ENCODE results near the gene RPS15. TPM values are rescaled to one million over a fixed set of nuclear protein-coding genes. Genes with fewer than 3 reads are reported as not detected.

RPS15 gene
- total and polyA plus RNA-seq, 9 of the 15 experiments (the other 6 are each of a cell fraction or from before 2014, with no cell fraction given): 605 to 2,791 (median 957) TPM

DNA sequence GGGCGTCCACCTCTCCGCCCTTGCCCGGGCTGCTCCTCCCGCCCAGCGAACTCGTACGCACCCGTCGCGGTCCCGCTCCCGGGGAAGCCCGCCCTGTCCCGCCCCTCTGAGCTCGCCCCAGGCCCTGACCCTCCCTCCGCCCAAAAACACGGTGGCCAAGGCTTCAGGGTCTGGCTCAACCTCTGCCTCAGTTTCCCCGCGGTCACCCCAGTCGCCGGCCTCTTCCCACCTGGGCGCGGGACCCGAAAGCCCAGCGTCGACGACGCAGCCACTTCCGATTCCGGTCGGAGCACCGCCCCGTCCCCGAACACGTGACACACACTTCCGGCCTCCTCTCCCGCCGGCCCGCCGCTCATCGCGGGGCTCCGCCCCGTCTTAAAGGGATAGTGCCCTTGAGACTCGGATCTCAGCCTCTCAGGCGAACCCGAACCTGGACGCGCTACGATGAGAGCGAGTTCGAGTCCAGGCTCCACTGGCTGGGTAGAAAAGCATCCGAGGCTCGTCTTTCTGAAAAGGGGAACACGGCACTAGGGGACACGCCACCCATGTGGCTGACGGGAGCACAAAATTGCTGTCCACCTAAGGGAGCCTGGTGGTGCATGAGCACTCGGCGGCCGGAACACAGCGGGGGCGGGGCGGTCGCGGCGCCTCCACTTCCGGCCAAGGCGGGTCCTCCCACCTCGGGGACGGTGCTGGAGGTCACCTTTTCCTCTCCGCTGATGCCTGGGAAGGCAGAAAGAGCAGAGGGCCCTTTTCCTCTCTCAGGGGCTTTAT is 40.9 kb downstream of the RPS15 start, which contains the start of gene C19orf25 (continued):
- TF ChIP-seq, protein P1, sequence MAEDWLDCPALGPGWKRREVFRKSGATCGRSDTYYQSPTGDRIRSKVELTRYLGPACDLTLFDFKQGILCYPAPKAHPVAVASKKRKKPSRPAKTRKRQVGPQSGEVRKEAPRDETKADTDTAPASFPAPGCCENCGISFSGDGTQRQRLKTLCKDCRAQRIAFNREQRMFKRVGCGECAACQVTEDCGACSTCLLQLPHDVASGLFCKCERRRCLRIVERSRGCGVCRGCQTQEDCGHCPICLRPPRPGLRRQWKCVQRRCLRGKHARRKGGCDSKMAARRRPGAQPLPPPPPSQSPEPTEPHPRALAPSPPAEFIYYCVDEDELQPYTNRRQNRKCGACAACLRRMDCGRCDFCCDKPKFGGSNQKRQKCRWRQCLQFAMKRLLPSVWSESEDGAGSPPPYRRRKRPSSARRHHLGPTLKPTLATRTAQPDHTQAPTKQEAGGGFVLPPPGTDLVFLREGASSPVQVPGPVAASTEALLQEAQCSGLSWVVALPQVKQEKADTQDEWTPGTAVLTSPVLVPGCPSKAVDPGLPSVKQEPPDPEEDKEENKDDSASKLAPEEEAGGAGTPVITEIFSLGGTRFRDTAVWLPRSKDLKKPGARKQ (CRISPR knock-in tag; IDR thresholded peaks at IDR 0.05): no peak
- TF ChIP-seq COPS2 (conservative IDR thresholded peaks at IDR 0.05) (no peak), PML (IDR thresholded peaks at IDR 0.05; ENCODE audit: low read length) (peak; percentile 46), POLR2G (IDR thresholded peaks at IDR 0.05; ENCODE audit: low read depth, low read length) (peak; percentile 90), FOXP1 (CRISPR knock-in tag; IDR thresholded peaks at IDR 0.05) (peak; percentile 90; the same call in 1 of the 2 replicates), SMAD1 (IDR thresholded peaks at IDR 0.05; ENCODE audit: low read depth, low read length, partially characterized antibody) (no peak), NFIC (IDR thresholded peaks at IDR 0.05) (peak; percentile 27), ZBTB17 (CRISPR knock-in tag; IDR thresholded peaks at IDR 0.05) (peak; percentile 77; the same call in 1 of the 2 replicates), MBD2 (IDR thresholded peaks at IDR 0.05; ENCODE audit: borderline replicate concordance, low read depth) (peak; percentile 52; the same call in 1 of the 2 replicates), C11orf30 (IDR thresholded peaks at IDR 0.05; ENCODE audit: low read depth) (peak; percentile 67; the same call in 1 of the 2 replicates), ZNF583 (CRISPR knock-in tag; IDR thresholded peaks at IDR 0.05) (no peak), ZBED1 (IDR thresholded peaks at IDR 0.05) (no peak), MYNN (IDR thresholded peaks at IDR 0.05) (no peak), MYNN (CRISPR knock-in tag; IDR thresholded peaks at IDR 0.05) (no peak), SIX5 (IDR thresholded peaks at IDR 0.05; ENCODE audit: borderline replicate concordance in 1 of 2, insufficient read depth in 1 of 2, low read depth in 1 of 2, low read length in 2 of 2) (no peak), XRCC5 (IDR thresholded peaks at IDR 0.05; ENCODE audit: low read depth, low read length) (no peak), NCOA4 (IDR thresholded peaks at IDR 0.05; ENCODE audit: partially characterized antibody) (no peak), EZH2 (IDR thresholded peaks at IDR 0.05; ENCODE audit: borderline replicate concordance, low read depth, low read length) (no peak), ETV1 (tag; conservative IDR thresholded peaks at IDR 0.05; ENCODE audit: low read depth) (peak; percentile 99)
- TF ChIP-seq, protein P2, sequence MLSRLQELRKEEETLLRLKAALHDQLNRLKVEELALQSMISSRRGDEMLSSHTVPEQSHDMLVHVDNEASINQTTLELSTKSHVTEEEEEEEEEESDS (CRISPR knock-in tag; IDR thresholded peaks at IDR 0.05): no peak
- TF ChIP-seq, protein P3, sequence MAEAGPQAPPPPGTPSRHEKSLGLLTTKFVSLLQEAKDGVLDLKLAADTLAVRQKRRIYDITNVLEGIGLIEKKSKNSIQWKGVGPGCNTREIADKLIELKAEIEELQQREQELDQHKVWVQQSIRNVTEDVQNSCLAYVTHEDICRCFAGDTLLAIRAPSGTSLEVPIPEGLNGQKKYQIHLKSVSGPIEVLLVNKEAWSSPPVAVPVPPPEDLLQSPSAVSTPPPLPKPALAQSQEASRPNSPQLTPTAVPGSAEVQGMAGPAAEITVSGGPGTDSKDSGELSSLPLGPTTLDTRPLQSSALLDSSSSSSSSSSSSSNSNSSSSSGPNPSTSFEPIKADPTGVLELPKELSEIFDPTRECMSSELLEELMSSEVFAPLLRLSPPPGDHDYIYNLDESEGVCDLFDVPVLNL (CRISPR knock-in tag; IDR thresholded peaks at IDR 0.05; ENCODE audit: low read depth): no peak
- TF ChIP-seq, protein P4, sequence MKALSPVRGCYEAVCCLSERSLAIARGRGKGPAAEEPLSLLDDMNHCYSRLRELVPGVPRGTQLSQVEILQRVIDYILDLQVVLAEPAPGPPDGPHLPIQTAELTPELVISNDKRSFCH (CRISPR knock-in tag; IDR thresholded peaks at IDR 0.05): no peak
- TF ChIP-seq, protein P4 (tag; IDR thresholded peaks at IDR 0.05): peak; percentile 80
- TF ChIP-seq, protein P5, sequence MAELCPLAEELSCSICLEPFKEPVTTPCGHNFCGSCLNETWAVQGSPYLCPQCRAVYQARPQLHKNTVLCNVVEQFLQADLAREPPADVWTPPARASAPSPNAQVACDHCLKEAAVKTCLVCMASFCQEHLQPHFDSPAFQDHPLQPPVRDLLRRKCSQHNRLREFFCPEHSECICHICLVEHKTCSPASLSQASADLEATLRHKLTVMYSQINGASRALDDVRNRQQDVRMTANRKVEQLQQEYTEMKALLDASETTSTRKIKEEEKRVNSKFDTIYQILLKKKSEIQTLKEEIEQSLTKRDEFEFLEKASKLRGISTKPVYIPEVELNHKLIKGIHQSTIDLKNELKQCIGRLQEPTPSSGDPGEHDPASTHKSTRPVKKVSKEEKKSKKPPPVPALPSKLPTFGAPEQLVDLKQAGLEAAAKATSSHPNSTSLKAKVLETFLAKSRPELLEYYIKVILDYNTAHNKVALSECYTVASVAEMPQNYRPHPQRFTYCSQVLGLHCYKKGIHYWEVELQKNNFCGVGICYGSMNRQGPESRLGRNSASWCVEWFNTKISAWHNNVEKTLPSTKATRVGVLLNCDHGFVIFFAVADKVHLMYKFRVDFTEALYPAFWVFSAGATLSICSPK (IDR thresholded peaks at IDR 0.05; ENCODE audit: borderline replicate concordance): no peak

Data from K562 (cell line).